ENCODE data around the gene C3orf49.

Gene C3orf49

GRCh38 chr3:63798949-63799348 is 20.1 kb upstream of the C3orf49 start:
- no peaks in the 10 kb centered on the region for H3K36me3 Mint-ChIP-seq (ENCODE audit: low read depth)
- no peaks in the 10 kb centered on the region for H3K9me3 Mint-ChIP-seq

GRCh38 chr3:63800097-63800496 is 19.0 kb upstream of the C3orf49 start:
- Mint-ChIP-seq H3K27ac (no peak overlapping the region), H3K36me3 (ENCODE audit: low read depth) (no peaks in the 10 kb centered on the region), H3K27me3 (ENCODE audit: low read depth) (peaks cover 4% of the 10 kb centered on the region), H3K9me3 (no peaks in the 10 kb centered on the region), H3K4me3 (no peak overlapping the region), H3K4me1 (no peaks in the 10 kb centered on the region)
- TF ChIP-seq, protein P1, sequence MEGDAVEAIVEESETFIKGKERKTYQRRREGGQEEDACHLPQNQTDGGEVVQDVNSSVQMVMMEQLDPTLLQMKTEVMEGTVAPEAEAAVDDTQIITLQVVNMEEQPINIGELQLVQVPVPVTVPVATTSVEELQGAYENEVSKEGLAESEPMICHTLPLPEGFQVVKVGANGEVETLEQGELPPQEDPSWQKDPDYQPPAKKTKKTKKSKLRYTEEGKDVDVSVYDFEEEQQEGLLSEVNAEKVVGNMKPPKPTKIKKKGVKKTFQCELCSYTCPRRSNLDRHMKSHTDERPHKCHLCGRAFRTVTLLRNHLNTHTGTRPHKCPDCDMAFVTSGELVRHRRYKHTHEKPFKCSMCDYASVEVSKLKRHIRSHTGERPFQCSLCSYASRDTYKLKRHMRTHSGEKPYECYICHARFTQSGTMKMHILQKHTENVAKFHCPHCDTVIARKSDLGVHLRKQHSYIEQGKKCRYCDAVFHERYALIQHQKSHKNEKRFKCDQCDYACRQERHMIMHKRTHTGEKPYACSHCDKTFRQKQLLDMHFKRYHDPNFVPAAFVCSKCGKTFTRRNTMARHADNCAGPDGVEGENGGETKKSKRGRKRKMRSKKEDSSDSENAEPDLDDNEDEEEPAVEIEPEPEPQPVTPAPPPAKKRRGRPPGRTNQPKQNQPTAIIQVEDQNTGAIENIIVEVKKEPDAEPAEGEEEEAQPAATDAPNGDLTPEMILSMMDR (IDR thresholded peaks at IDR 0.05; ENCODE audit: unreplicated experiment in 3 of 3): no peak

More at GRCh38 chr3:63798949-63799348, 20.1 kb upstream of the C3orf49 start:
- H3K27ac Mint-ChIP-seq: no peak overlapping the region
- H3K4me3 Mint-ChIP-seq: no peak overlapping the region
- TF ChIP-seq, protein P1 (IDR thresholded peaks at IDR 0.05; ENCODE audit: unreplicated experiment in 3 of 3): no peak
- H3K4me1 Mint-ChIP-seq: no peaks in the 10 kb centered on the region
- H3K27me3 Mint-ChIP-seq (ENCODE audit: low read depth): peaks cover 4% of the 10 kb centered on the region

DNA sequence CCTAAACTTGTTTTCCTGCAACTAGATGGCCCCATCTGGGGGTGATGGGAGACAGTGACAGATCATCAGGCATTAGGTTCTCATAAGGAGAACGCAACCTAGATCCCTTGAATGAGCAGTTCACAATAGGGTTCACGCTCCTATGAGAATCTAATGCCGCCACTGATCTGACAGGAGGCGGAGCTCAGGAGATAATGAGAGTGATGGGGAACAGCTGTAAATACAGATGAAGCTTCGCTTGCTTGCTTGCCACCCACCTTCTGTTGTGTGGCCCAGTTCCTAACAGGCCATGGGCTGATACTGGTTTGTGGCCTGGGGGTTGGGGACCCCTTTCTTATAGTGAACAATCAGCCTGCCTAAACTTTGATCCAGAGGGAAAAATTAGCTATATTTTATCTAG is 15.2 kb upstream of the C3orf49 start:
- H3K27ac Mint-ChIP-seq: no peak overlapping the region
- no peaks in the 10 kb centered on the region for H3K36me3 Mint-ChIP-seq (ENCODE audit: low read depth)
- peaks cover 4% of the 10 kb centered on the region for H3K27me3 Mint-ChIP-seq (ENCODE audit: low read depth)
- no peaks in the 10 kb centered on the region for H3K4me1 Mint-ChIP-seq
- H3K9me3 Mint-ChIP-seq: no peaks in the 10 kb centered on the region
- TF ChIP-seq, protein P1 (IDR thresholded peaks at IDR 0.05; ENCODE audit: unreplicated experiment in 3 of 3): no peak
- no peak overlapping the region for H3K4me3 Mint-ChIP-seq

DNA sequence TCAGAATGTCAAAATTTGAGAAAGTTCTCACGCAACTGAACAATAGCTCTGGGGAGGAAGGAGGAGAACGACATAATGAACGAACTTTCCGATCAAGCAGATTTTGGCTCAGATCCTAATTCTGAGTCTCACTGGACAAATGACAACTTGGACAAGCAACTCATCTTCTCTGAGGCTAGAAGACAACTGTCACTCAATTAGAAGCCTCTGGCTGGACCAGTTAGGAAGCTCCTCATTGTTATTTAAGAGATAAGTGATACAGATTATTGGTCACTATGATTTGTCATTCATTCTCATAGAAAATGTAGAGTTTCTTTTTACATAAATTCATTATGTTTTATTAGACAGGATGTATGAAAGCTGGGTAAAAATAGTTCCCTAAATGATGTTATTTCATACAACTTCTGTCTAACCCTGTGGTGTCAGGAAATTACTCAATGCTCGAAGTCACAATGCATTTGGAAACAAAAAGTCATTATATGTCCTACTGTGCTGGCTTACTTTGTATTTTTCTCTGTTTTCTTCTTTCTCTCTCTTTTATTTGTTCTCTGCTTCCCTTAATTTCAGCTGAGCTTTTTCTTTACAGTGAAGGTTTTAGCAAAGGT is 11.0 kb upstream of the C3orf49 start:
- Mint-ChIP-seq H3K9me3 (no peaks in the 10 kb centered on the region), H3K36me3 (ENCODE audit: low read depth) (no peaks in the 10 kb centered on the region), H3K4me1 (no peaks in the 10 kb centered on the region), H3K4me3 (no peak overlapping the region), H3K27ac (no peak overlapping the region), H3K27me3 (ENCODE audit: low read depth) (no peaks in the 10 kb centered on the region)
- TF ChIP-seq, protein P1 (IDR thresholded peaks at IDR 0.05; ENCODE audit: unreplicated experiment in 3 of 3): no peak

DNA sequence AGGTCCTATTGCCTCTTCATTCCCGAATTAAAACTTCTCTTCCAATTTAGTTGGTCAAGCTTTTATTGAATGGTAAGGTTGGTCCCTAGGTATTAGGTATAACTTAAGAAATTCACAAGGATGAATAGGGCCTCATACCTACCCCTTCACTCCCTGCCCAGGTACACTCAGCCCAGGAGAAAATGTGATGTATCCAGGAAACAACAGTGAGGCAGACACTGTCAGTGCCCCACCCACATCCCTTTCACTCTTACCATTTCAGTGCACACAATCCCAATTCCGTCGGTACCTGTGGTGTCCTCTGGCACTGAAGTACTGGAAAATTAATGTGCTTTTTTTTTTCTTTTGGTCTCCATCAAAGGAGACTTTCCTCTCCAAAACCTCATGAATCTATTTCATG is 10.5 kb upstream of the C3orf49 start:
- Mint-ChIP-seq H3K4me1 (peaks cover 4% of the 10 kb centered on the region), H3K27ac (no peak overlapping the region), H3K9me3 (no peaks in the 10 kb centered on the region), H3K36me3 (ENCODE audit: low read depth) (no peaks in the 10 kb centered on the region), H3K27me3 (ENCODE audit: low read depth) (no peaks in the 10 kb centered on the region), H3K4me3 (no peak overlapping the region)
- TF ChIP-seq, protein P1 (IDR thresholded peaks at IDR 0.05; ENCODE audit: unreplicated experiment in 3 of 3): no peak

- Mint-ChIP-seq H3K27ac (no peak overlapping the region), H3K9me3 (no peaks in the 10 kb centered on the region), H3K36me3 (ENCODE audit: low read depth) (no peaks in the 10 kb centered on the region), H3K4me3 (no peak overlapping the region), H3K27me3 (ENCODE audit: low read depth) (no peaks in the 10 kb centered on the region), H3K4me1 (peaks cover 5% of the 10 kb centered on the region)
- TF ChIP-seq, protein P1 (IDR thresholded peaks at IDR 0.05; ENCODE audit: unreplicated experiment in 3 of 3): no peak
Observed at GRCh38 chr3:63809607-63810006, 9.5 kb upstream of the C3orf49 start.

Data from nephron (organoid).